Frontal cortex (tissue), 4 donors: Measurements from ENCODE around the gene HLA-A. TPM values are rescaled to one million over a fixed set of nuclear protein-coding genes. Genes with fewer than 3 reads are reported as not detected.
"Not testable (repeated sequence)": the region's sequence is repeated elsewhere in the genome, so short reads cannot be mapped to it uniquely, and the experiment has no call there.

Experiments
- DNase-seq, 2 donors: peaks; one replicate each; pipeline ENCODE4 v3.0.0; 2012; ENCODE audit warnings: low spot score in 2 of 2
- FAIRE-seq: peaks from 2 replicates; lab custom pipeline; 2012; peaks lifted over from hg19 to GRCh38; lab: Jason Lieb, UNC
- total RNA-seq: library from RNA; depleted of rRNA; stranded (reverse); fragments of >200 nt; gene quantifications from one replicate; pipeline ENCODE4 v1.2.3, GENCODE V29; 2014
- donor health status: control.
- donor health status: control.
- donor health status: control.

HLA-A gene
- total RNA-seq, 1 donor from 2014 or later, result 55.4 TPM

DNA sequence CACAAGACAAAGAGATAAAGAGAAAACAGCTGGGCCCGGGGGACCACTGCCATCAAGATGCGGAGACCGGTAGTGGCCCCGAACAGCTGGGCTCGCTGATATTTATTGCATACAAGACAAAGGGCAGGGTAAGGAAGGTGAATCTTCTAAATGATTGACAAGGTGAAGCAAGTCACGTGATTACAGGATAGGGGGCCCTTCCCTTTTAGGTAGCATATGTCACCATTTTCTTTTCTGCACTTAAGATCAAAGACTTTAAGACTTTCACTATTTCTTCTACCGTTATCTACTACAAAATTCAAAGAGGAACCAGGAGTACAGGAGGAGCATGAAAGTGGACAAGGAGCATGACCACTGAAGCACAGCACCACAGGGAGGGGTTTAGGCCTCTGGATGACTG is 12.3 kb upstream of the HLA-A start:
- not testable (repeated sequence) for DNase-seq, FAIRE-seq

DNA sequence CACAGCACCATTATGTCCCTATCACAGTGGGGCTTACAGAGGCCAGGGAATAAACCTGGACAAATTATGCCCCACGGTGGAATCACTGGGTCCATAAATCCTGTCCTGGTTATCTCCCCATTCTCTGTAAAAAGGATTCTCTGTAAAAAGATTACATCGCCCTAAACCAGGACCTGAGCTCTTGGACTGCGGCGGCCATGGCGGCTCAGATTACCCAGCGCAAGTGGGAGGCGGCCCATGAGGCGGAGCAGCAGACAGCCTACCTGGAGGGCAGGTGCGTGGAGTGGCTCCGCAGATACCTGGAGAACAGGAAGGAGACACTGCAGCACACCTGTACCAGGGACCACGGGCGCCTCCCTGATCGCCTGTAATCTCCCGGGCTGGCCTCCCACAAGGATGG is 8.4 kb upstream of the HLA-A start:
- FAIRE-seq (no peak), DNase-seq (no peak)

DNA sequence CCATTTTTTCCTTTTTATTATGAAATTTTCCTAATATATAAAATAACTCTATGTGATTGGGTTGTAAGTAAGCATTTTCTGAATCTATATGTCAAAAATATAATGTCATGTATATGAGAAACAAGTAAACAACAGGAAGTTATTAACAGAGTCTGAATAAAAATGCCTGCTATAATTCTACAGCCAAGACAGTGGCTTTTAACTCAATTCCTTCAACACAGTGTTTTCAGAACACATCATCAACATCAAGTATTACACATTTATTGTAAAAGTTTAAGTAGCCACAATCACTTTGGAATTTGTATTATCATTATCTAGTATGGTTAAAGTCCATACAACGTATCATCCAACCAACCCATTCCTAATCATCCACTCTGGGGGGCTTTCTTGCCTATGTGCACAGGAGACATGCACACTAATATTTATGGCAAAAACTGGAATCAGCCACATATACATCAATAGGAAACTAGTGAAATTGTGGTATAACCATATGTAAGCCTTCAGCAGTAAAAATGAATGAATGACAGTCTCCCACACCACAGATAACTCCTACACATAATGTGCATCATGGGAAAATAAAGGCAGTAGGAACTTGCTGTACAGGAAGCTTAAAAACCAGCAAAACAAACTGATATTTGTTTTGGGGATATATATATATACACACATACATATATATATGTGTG is 6.9 kb upstream of the HLA-A start:
- DNase-seq (no peak), FAIRE-seq (no peak)

DNA sequence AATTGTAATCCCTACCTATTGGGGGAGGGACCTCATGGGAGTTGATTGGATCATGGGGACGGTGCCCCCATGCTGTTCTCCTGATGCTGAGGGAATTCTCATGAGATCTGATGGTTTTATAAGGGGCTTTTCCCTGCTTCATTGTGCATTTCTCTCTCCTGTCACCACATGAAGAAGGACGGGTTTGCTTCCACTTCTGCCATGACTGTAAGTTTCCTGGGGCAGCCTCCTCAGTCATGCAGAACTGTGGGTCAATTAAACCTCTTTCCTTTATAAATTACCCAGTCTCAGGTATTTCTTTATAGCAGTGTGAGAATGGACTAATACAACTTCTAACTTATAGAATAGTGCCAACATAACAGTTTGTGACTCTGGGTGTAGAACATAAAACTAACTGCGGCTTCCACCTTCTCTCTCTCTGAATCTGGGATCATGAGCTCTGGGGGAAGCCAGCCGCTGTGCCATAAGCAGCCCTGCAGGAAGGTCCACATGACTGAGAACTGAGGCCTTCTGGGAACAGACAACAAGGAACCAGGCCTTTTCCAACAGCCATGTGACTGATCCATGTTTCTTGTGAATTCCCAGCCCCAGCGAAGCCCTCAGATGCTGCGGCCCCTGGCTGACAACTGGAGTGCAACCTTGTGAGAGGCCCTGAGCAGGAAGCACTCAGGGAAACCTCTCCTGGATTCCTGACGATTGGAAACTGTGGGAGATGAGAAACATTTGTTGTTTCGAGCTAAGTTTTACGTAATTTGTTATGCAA is 3.4 kb upstream of the HLA-A start:
- DNase-seq (no peak), FAIRE-seq (no peak)

DNA sequence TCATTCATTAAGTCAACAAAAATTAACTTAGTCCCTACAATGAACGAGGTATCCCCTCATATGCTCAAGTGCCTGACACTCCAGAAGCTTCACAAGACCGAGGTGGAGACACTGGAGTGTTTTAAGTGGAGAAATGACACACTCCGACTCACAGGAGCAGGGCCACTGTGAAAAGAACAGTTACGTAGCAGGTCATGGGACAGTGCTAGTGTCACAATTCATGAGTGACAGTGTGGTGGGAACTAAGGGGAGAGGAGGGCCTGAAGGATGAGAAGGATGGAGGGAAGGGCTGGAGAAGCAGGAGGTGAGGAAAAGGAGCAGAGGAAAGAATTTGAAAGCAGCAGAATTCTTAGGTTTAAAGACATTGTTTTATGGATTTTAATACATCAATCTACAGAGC is 1.3 kb upstream of the HLA-A start:
- no peak for FAIRE-seq
- no peak for DNase-seq

DNA sequence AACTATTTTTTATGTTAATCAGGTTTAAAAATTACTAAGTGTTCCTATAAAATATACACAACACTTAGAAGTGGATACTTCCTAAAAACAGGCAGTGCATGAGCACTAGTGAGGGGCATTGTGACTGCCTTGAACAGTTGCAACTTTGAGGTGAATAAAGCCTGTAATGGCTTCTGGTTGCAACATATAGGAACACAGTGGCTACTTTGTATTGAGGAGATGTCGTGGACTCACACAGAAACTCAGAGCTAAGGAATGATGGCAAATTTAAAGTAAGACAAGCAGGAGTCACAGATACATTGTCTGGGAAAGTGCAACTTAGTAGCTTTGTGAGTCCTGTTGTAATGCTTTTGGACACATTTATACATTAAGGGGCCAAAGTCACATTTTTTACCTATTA is 861 bp upstream of the HLA-A start:
- DNase-seq (no peak), FAIRE-seq (no peak)

DNA sequence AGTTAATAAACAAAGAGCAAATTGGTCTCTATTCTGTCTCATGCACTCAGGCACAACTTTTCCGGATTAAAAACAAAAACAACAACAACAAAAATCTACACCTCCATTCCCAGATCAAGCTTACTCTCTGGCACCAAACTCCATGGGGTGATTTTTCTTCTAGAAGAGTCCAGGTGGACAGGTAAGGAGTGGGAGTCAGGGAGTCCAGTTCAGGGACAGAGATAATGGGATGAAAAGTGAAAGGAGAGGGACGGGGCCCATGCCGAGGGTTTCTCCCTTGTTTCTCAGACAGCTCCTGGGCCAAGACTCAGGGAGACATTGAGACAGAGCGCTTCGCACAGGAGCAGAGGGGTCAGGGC is 437 bp upstream of the HLA-A start:
- FAIRE-seq, result no peak

DNA sequence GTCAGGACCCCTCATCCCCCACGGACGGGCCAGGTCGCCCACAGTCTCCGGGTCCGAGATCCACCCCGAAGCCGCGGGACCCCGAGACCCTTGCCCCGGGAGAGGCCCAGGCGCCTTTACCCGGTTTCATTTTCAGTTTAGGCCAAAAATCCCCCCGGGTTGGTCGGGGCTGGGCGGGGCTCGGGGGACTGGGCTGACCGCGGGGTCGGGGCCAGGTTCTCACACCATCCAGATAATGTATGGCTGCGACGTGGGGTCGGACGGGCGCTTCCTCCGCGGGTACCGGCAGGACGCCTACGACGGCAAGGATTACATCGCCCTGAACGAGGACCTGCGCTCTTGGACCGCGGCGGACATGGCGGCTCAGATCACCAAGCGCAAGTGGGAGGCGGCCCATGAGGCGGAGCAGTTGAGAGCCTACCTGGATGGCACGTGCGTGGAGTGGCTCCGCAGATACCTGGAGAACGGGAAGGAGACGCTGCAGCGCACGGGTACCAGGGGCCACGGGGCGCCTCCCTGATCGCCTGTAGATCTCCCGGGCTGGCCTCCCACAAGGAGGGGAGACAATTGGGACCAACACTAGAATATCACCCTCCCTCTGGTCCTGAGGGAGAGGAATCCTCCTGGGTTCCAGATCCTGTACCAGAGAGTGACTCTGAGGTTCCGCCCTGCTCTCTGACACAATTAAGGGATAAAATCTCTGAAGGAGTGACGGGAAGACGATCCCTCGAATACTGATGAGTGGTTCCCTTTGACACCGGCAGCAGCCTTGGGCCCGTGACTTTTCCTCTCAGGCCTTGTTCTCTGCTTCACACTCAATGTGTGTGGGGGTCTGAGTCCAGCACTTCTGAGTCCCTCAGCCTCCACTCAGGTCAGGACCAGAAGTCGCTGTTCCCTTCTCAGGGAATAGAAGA is 978 bp downstream of the HLA-A start:
- FAIRE-seq, result no peak
- DNase-seq, result no peak

More for the DNA sequence above, 437 bp upstream of the HLA-A start:
- no peak for DNase-seq

DNA sequence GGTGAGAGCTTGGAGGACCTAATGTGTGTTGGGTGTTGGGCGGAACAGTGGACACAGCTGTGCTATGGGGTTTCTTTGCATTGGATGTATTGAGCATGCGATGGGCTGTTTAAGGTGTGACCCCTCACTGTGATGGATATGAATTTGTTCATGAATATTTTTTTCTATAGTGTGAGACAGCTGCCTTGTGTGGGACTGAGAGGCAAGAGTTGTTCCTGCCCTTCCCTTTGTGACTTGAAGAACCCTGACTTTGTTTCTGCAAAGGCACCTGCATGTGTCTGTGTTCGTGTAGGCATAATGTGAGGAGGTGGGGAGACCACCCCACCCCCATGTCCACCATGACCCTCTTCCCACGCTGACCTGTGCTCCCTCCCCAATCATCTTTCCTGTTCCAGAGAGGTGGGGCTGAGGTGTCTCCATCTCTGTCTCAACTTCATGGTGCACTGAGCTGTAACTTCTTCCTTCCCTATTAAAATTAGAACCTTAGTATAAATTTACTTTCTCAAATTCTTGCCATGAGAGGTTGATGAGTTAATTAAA is 3.0 kb downstream of the HLA-A start:
- FAIRE-seq (no peak), DNase-seq (no peak)

DNA sequence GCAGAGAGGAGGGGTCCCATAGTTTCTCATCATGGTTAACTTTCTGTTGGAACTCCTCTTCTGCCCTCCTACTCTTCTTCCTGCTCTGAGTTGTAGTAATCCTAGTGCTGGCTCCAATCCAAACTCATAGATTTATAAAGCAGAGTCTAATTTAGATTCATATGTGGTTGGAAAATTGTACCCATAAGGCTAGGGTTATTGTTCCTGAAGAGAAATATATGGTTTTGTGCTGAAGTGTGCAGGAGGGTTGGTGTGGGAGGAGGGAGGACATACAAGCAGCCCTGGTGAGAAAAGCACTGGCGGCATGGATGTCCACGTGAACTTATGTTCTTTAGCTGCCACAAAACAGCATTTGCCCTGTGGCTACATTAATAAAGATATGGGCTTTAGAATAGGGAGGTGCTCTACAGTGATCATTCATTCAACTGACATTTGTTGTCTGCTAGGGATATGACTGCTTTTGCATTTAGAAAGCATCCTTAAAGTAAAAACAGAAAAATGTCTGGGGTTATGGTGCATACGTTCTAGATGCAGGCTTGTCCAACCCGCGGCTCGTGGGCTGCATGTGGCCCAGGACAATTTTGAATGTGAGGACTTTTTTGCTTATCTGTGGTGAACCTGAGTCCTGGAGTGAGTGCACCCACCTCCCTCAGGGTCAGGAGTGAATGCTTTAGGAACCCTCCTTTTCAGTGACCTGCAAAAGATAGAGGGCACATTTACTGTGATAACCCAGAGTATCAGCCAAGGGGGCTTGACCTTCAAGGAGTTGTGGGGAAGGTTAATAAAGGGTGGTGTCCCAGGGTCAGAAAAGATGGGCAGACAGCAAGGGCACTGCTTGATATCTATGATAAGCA is 4.1 kb downstream of the HLA-A start:
- FAIRE-seq, result no peak
- no peak for DNase-seq

DNA sequence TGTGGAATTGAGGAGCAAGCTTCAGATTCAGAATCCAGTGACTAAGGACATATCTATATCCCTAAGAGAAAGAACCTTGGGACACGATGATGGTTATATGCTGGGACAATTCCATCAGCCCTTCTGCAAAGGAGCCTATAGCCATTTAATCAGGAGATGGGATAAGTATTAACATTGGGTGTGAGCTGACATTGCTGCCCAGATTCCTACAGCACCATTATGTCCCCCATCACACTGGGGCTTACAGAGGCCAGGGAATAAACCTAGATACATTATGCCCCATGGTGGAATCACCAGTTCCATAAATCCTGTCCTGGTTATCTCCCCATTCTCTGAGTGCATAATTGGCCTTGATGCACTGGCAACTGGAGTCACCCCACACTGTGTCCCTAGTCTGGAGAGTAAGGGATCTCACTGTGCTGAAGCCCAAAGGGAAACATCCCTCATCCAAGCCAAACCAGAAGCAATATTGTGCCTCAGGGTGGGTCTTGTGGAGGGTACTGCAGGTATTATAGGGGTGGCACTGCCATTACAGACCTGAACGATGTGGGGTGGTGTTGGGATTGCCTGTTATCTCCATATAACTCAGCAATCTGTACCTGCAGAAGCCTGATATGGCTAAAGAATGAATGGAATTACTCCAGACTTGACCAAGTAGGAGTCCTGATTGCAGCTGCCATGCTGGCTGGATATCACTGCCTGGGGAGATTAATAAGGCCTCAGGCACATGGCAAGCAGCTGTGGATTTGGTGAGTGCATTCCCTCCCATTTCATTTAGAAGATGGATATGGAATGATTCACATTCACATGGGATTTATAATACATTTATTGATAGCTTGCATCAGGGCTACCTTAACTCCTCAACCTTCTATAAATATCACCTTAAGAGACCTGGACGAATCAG is 5.0 kb downstream of the HLA-A start:
- no peak for FAIRE-seq
- no peak for DNase-seq

DNA sequence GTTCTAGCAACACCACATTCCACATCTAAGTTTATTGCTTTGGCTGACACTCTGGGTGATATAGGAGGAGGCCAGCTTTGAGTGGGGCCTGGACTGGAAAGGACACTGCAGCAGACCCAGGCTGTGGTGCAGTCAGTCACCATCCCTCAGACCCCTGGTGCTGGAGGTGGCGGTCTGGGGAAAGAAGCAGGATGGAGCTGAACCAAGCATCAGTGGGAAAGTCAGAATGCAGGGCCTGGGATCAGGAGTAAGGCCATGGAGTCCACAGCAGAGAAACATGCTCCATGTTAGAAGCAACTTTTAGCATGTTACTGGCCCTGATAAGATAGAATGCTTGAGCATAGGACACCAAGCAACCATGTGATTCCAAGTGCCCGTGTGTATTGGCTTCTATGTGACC is 5.9 kb downstream of the HLA-A start:
- DNase-seq, result no peak
- no peak for FAIRE-seq

DNA sequence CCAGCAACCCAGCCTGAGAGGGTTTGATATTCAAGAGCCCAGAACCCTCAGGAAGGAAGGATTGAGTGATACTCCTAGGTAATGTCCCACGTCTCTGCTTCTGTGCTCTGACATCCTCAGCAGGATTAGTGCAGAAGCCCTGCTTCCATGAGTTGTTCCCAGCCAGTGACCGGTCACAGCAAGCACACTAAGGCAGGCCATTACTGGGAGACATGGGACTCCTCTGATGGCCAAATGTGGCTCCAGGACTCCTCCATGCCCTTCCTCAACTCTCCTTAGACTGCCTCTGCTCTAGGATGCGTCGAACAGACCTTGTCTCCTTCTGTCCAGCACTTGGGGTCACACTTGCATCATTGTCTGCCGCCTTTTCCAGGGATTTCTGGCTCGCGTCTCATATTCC is 7.6 kb downstream of the HLA-A start:
- no peak for FAIRE-seq

DNA sequence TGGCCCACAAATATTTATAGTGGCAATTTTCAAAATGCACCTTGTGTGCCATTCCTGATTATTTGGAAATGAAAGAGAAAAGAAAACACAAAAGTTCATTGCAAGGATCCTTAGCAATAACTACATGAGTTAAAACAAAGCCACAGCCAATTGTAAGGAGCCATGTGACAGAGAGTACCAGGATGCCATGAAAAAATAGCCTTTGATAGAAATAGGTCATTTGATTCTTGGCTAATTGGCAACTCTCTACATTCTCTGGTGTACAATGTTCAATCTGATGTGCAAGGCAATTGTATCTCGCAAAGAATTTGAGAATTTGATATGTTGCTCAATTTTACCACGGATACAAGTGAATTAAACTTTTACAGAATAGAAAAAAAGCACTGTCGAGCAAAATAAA is 9.6 kb downstream of the HLA-A start:
- DNase-seq, result no peak
- FAIRE-seq, result no peak

More for the DNA sequence above, 7.6 kb downstream of the HLA-A start:
- DNase-seq, result no peak

DNA sequence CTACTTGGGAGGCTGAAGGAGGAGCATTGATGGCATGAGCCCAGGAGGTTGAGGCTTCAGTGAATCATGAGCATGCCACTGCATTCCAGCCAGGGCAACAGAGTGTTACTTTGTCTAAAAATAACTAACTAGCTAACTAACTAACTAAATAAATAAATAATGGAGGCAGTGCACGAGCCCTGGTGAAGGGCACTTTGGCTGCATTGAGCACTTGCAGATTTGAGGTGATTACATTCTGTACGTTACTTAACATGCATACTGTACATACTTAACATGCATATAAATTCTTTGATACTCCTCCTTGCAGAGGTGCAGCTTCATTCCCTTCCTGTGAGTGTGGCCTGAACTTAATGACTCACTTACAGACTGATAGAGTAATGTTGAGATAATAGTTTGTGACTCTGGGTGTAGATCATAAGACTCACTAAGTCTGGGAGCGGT is 10.7 kb downstream of the HLA-A start:
- FAIRE-seq (no peak), DNase-seq (no peak)

DNA sequence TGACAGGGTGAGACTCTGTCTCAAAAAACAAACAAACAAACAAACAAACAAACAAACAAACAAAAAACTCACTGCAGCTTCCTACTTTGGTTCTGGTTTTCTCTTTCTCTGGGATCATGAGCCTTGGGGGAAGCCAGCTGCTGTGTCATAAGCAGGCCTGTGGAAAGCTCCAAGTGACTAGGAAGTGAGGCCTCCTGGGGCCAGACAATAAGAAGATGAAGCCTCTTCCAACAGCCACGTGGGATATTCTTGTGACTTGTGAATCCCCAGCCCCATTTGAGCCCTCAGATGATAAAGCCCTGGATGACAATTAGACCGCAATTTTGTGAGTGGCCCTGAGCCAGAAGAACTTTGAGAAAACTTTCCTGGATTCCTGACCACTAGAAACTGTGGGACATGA is 11.4 kb downstream of the HLA-A start:
- DNase-seq, result no peak
- FAIRE-seq, result no peak

DNA sequence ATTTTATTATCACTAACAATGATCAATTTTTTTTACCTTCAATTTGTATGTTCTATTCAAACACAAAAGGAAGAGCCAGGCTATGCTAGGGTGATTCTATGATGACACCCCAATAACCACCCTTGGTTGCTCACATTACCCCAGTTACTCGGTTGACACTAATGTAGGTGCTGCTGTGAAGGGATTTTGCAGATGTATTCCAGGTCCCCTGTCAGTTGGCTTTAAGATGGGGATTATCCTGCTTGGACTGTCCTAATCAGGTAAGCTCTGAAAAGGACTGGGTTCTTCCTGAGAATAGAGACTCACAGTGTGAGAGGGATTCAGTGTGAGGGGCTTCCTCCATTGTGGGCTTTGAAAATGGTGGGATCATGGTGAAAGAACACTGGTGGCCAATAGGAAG is 11.9 kb downstream of the HLA-A start:
- FAIRE-seq (no peak), DNase-seq (no peak)

DNA sequence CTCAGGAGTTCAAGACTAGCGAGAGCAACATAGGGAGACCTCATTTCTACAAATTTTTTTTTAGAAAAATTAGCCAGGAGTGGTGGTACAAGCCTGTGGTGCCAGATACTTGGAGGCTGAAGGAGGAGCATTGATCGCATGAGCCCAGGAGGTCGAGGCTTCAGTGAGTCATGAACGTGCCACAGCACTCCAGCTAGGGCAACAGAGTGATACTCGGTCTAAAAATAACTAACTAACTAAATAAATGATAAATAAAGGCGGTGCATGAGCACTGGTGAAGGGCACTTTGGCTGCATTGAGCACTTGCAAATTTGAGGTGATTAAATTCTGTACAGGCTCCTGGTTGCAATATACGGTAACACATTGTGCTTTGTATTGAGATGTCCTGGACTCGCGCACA is 13.5 kb downstream of the HLA-A start:
- DNase-seq, result no peak
- FAIRE-seq, result no peak
